Psoas muscle (tissue), 8 donors: ENCODE results near the gene CNMD. TPM values are rescaled to one million over a fixed set of nuclear protein-coding genes. Genes with fewer than 3 reads are reported as not detected.

ENCODE experiments used
- ATAC-seq, 4 donors: fragments of 200-7000 bp; cut with Tn5 transposase; one replicate each; pipeline ENCODE4 v1.9.1; 2020; ENCODE audit warnings: moderate library complexity in 3 of 4, mild to moderate bottlenecking in 2 of 4
- DNase-seq, 2 donors: peaks; one replicate each; pipeline ENCODE4 v3.0.0-alpha.2; 2020
- H3K27ac ChIP-seq: fragments of 200-600 bp; one replicate; pipeline ENCODE4 v1.8.0; 2022
- H3K27me3 ChIP-seq, 3 donors: fragments of 200-600 bp in 1 of 3; one replicate each; pipeline versions ENCODE4 v1.6.1 to v1.8.0; 2013 to 2022; ENCODE audit warnings: low read length in 2 of 3, mild to moderate bottlenecking in 2 of 3, moderate library complexity in 1 of 3; ENCODE audit not compliant: insufficient read depth in 3 of 3
- H3K36me3 ChIP-seq, 2 donors: fragments of 200-600 bp in 1 of 2; one replicate each; pipeline versions ENCODE4 v1.6.1 to v1.8.0; 2013 to 2022; ENCODE audit warnings: low read depth in 1 of 2, mild to moderate bottlenecking in 1 of 2, moderate library complexity in 1 of 2; ENCODE audit not compliant: insufficient read depth in 1 of 2
- H3K4me1 ChIP-seq: fragments of 200-600 bp; one replicate; pipeline ENCODE4 v1.8.0; 2022
- H3K4me3 ChIP-seq: fragments of 200-600 bp; one replicate; pipeline ENCODE4 v1.8.0; 2022; ENCODE audit warnings: mild to moderate bottlenecking
- H3K9me3 ChIP-seq: fragments of 200-600 bp; one replicate; pipeline ENCODE4 v1.8.0; 2022
- WGBS, 3 donors: extraction: QIAGEN DNeasy Blood & Tissue Kit; methylation state at CpG; one replicate each; pipeline versions ENCODE4 v1.1.6 to v1.1.7; 2013; 5-methylcytosine and 5-hydroxymethylcytosine counted together
- intact Hi-C, 2 donors: fragments of 100-400 bp; cut with DNase I; formaldehyde crosslinking; loops; one replicate each; pipeline versions ENCODE4 v1.11.0 to v1.14.2; 2022
- polyA plus RNA-seq, 3 donors: library from polyadenylated mRNA; stranded (reverse); fragments of 200-250 nt; gene quantifications; one replicate each; pipeline ENCODE4 v1.2.3, GENCODE V29; 2013
- total RNA-seq, 4 donors: library from RNA; stranded (reverse); fragmentation: NEBNext Ultra II Directional in 2 of 4; extraction: Animal tissue kit (Norgen Biotek cat#: 25700) in 2 of 4; gene quantifications; one replicate each; pipeline versions ENCODE4 v1.2.1 to v1.2.4, GENCODE V29; 2021 to 2023
- TF ChIP-seq, protein P1 (sequence below): fragments of 200-600 bp; IDR thresholded peaks from one replicate; pipeline ENCODE4 v1.8.0; 2022; ENCODE audit warnings: antibody characterized with exemption
- donor health status: healthy with polysubstance abuse.
- donor health status: DM: no; HTN: no; CAD: no; lungs with moderate emphysema.
- donor health status: Bipolar disorder and iron deficiency.
- donor health status: healthy.
- donor health status: DM: yes; HTN: yes; CAD: no.
- donor health status: DM: no; HTN: no; CAD: no.
- donor health status: DM: no; HTN: no; CAD: no.
- donor health status: DM: yes; HTN: yes; CAD: no.

CNMD gene
- total and polyA plus RNA-seq, 7 donors: not detected

GRCh38 chr13:52669677-52670076, 69.9 kb downstream of the CNMD start:
- TF ChIP-seq, protein P1, sequence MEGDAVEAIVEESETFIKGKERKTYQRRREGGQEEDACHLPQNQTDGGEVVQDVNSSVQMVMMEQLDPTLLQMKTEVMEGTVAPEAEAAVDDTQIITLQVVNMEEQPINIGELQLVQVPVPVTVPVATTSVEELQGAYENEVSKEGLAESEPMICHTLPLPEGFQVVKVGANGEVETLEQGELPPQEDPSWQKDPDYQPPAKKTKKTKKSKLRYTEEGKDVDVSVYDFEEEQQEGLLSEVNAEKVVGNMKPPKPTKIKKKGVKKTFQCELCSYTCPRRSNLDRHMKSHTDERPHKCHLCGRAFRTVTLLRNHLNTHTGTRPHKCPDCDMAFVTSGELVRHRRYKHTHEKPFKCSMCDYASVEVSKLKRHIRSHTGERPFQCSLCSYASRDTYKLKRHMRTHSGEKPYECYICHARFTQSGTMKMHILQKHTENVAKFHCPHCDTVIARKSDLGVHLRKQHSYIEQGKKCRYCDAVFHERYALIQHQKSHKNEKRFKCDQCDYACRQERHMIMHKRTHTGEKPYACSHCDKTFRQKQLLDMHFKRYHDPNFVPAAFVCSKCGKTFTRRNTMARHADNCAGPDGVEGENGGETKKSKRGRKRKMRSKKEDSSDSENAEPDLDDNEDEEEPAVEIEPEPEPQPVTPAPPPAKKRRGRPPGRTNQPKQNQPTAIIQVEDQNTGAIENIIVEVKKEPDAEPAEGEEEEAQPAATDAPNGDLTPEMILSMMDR: no peak
- no peak for ATAC-seq
- H3K4me1 ChIP-seq: no peaks in the 10 kb centered on the region
- peaks cover 3 to 78% of the 10 kb centered on the region in 2 donors for H3K36me3 ChIP-seq
- no peak overlapping the region for H3K27ac ChIP-seq
- no peaks in the 10 kb centered on the region for H3K27me3 ChIP-seq
- no peak for DNase-seq
- no peaks in the 10 kb centered on the region for H3K9me3 ChIP-seq
- WGBS, 3 donors: 69 to 82% (median 77%) methylated on average over 2 of the region's 2 CpGs
- intact Hi-C loops: loop anchor here in 1 of 2 donors (10.0 kb wide), 1 partner anchor 135 kb away; no protein-coding TSS in a partner anchor
- no peak overlapping the region for H3K4me3 ChIP-seq

DNA sequence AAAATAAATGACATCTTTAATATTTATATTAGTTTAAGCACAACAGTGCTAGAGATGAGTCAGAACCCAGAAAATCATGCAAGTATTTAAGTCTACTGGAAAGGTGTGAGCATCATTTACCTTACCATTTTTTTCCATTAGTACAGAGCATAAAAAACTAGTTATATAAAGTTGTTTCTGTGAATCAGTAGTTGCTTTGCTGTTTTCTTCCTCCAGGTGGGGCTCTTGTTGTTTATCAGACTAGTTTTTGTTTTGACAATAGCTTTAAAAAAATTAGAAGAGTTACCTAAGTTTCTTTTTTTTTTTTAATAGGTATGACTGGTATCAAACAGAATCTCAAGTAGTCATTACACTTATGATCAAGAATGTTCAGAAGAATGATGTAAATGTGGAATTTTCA, 74.3 kb downstream of the CNMD start:
- no peak overlapping the region for H3K4me3 ChIP-seq
- ATAC-seq (no peak), DNase-seq (no peak)
- no peaks in the 10 kb centered on the region for H3K4me1 ChIP-seq
- intact Hi-C loops: loop anchor here in 1 of 2 donors (10.0 kb wide), 1 partner anchor 139 kb away; no protein-coding TSS in a partner anchor
- peaks cover 2 to 97% of the 10 kb centered on the region in 2 donors for H3K36me3 ChIP-seq
- H3K27me3 ChIP-seq: no peaks in the 10 kb centered on the region
- H3K9me3 ChIP-seq: no peaks in the 10 kb centered on the region
- H3K27ac ChIP-seq: no peak overlapping the region
- TF ChIP-seq, protein P1: peak; percentile 42

GRCh38 chr13:52664272-52664671, 75.3 kb downstream of the CNMD start:
- ATAC-seq: no peak
- peaks cover 2 to 99% of the 10 kb centered on the region in 2 donors for H3K36me3 ChIP-seq
- no peaks in the 10 kb centered on the region for H3K9me3 ChIP-seq
- H3K4me3 ChIP-seq: no peak overlapping the region
- TF ChIP-seq, protein P1: no peak
- WGBS, 3 donors: 95 to 97% (median 97%) methylated on average over 4 of the region's 4 CpGs
- no peaks in the 10 kb centered on the region for H3K4me1 ChIP-seq
- intact Hi-C loops: loop anchor here in 1 of 2 donors (10.0 kb wide), 1 partner anchor 141 kb away; no protein-coding TSS in a partner anchor
- H3K27me3 ChIP-seq: no peaks in the 10 kb centered on the region
- DNase-seq: no peak
- no peak overlapping the region for H3K27ac ChIP-seq

DNA sequence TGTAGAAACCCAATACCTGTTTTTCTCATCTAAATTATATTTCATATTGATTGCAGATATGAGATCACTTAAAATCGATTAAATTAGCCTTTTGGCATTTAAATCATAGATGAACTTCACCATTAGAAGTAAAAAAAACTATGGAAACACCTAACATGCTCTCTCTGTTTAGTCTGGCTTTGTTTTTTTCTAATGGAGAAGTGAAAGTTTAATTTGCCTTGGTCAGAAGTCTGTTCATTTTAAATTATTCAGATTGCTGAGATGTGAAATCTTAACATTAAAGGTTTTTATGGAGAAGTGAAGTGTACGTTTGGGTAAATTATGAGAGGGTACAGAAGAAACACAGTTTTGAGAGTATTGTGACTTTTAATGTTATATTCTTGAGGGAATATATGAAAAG, 80.3 kb downstream of the CNMD start:
- no peak for DNase-seq
- no peak for ATAC-seq
- intact Hi-C loops: loop anchor here (10.0 kb wide), 2 partner anchors 205 to 855 kb away; partner anchors contain the start of genes CKAP2 (in 1 of the 2), DHRS12 (in 1 of the 2) and VPS36 (in 1 of the 2)
- Histone ChIP-seq H3K27me3 (no peaks in the 10 kb centered on the region), H3K36me3 (peaks cover 2 to 74% of the 10 kb centered on the region in 2 donors), H3K27ac (no peak overlapping the region), H3K4me3 (no peak overlapping the region), H3K4me1 (peaks cover 7% of the 10 kb centered on the region), H3K9me3 (no peaks in the 10 kb centered on the region)
- 88 to 92% (median 88%) methylated on average over 2 of the region's 2 CpGs for WGBS, 3 donors
- TF ChIP-seq, protein P1: no peak

Other genes starting within 250 kb of the CNMD start
- gene HNRNPA1L2, start 97.4 kb downstream of the CNMD start, total RNA-seq: 1 to 10 TPM; 2.0 to 3.5 (median 2.7) TPM
- gene HNRNPA1L2, start 97.4 kb downstream of the CNMD start, polyA plus RNA-seq: 1 to 10 TPM; 1.9 to 4.0 (median 2.8) TPM
- gene SUGT1, start 87.0 kb downstream of the CNMD start, total RNA-seq: 10 to 100 TPM; 39.4 to 49.4 (median 42.0) TPM
- 10 to 100 TPM; 36.3 to 92.1 (median 55.6) TPM for gene SUGT1, start 87.0 kb downstream of the CNMD start, polyA plus RNA-seq
- gene PCDH8, start 108.8 kb upstream of the CNMD start, total RNA-seq: under 1 TPM in 1 of 4 donors, not detected in 3; 0.07 TPM
- gene PCDH8, start 108.8 kb upstream of the CNMD start, polyA plus RNA-seq: under 1 TPM; 0.03 to 0.20 (median 0.04) TPM